EL (cell line): ENCODE data around the gene IER3IP1.

Experiments
- DNase-seq: peaks from one replicate; pipeline ENCODE4 v3.0.0-alpha.2; 2016

The IER3IP1 gene

DNA sequence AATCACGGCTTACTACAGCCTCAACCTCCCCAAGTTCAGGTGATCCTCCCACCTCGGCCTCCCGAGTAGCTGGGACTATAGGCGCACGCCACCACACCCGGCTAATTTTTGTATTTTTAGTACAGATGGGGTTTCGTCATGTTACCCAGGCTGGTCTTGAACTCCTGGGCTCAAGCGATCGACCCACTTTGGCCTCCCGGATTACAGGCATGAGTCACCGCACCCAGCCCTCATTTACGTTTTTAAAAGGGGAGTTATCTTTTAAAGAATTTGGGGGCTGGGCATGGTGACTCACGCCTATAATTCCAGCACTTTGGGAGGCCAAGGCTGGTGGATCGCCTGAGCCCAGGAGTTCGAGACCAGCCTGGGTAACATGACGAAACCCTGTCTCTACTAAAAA lies 17.8 kb downstream of the IER3IP1 start:
- DNase-seq, result peak; percentile 73

GRCh38 chr18:47151439-47151838 lies 24.7 kb downstream of the IER3IP1 start:
- DNase-seq, result no peak

DNA sequence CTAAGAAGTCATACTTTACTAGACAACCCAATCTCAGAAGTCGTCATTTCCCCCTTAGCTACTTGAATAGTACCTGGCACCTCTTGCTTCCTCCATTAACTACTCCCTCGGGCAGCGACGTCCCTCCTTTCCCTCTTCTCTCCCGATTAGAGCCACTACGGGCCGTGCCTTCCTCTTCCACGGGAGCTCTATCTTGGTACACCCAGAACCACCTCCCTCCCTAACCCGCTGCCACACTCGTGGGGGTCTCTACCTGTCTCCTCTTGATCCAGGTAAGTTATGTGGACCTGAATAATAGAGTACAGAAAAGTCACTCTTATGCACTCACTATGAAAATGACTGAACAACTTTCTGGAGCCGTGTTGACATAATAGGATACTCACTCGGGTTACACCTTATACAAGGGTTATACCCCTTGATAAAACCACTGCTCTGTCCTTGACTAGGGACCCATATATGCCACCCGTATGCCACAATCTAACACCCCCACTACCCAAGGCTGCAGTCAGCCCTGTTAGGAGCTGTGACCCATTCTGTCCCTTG lies 25.3 kb downstream of the IER3IP1 start:
- DNase-seq, result no peak

- peak; percentile 80 for DNase-seq
These were observed 25.9 kb downstream of the IER3IP1 start, which contains the start of gene HDHD2 for GRCh38 chr18:47150029-47150823. TSS of gene HDHD2 (minus strand) at chr18:47150500. CDS start at chr18:47136439, 14,061 bp downstream.

GRCh38 chr18:47149457-47150028 lies 26.6 kb downstream of the IER3IP1 start:
- peak; percentile 29 for DNase-seq

DNA sequence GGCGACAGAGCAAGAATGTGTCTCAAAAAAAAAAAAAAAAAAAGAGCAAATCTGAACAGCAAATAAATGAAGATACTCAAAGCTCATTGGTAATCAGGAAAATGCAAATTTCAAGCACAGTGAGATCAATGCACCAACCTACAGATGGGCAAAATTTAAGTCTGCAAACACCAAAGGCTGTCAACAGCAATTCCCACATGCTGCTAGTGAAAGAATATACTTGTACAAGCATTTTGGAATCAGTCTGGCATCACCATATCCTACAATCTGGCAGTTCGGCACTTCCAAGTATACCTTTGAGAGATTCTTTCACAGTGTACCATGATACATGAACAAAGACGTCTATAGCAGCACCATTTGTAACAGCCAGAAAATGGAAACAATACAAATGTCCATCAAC lies 30.0 kb downstream of the IER3IP1 start:
- no peak for DNase-seq

DNA sequence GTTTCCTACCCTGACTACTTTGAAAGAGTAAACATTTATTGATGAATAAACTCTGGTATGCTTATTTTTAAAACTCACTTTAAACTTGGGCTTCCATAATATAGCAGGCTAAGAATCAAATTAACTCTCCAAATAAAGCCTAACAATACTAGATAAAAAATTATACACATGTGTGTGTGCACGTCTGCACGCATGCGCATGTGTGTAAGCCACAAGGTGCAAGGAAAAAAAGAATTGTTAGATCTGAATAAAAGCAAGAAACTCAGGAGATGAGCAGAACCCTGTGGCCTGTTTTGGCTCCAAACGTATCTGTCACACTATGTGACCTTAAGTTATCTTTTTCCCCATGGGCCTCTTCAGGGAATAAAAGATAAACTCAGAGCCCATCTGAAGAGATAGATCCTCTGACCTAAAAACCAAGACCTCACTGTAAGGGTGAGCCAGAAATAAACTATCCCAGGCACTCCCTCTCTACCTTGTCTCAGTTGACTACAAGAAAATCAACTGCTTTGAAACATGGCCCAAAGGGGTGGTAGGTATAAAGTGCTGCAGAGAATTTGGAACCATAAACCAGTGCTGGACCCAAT lies 32.2 kb downstream of the IER3IP1 start:
- no peak for DNase-seq

DNA sequence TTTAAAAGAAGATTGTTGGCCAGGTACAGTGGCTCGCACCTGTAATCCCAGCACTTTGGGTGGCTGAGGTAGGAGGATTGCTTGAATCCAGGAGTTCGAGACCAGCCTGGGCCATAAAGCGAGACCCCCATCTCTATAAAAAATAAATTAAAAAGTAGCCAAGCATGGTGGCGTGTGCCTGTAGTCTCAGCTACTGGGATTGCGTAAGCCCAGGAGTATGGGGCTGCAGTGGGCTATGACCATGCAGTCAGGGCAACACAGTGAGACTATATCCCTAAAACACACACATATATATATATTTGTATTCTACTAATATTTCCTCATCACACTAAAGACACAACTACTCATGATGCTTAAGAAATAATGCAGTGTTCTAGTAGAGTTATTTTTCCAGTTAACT lies 33.0 kb downstream of the IER3IP1 start:
- DNase-seq, result no peak

DNA sequence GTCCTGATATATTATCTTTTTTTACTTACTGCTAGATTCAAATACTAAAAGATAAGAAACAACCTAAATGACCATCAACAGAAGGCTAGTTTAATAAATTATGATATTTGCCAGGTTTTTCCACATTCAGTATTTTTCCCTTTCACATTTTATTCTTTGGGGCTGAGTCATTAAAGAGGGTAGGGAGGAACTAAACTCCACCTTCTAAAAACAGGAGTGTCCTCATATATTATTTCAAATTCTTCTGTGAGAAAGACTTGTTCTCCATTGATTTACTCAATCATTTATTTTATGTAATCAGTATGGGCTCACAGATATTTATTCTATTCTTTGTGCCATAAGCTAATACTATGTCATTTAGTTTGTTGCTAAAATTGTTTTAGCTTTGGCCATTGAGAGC lies 34.9 kb downstream of the IER3IP1 start:
- DNase-seq, result no peak

DNA sequence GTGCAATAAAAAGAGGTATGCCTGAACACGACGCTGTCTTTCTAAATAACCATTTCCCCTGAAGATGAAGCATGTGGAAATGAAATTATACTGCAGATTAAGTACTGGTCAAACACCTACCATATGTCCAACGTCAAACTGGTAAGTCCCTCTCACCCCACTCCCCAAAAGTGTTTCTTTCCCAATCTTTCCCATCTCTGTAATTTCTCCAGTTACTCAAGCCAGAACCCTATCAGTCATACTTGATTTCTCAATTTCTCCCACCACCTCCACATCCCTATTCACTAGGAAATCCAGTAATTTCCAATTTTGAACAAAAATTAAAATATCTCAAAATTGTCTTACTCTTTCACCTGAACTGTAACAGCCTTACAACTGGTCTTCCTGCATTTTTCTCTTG lies 55.0 kb downstream of the IER3IP1 start:
- DNase-seq, result no peak

GRCh38 chr18:47120428-47120827 lies 55.7 kb downstream of the IER3IP1 start:
- no peak for DNase-seq

DNA sequence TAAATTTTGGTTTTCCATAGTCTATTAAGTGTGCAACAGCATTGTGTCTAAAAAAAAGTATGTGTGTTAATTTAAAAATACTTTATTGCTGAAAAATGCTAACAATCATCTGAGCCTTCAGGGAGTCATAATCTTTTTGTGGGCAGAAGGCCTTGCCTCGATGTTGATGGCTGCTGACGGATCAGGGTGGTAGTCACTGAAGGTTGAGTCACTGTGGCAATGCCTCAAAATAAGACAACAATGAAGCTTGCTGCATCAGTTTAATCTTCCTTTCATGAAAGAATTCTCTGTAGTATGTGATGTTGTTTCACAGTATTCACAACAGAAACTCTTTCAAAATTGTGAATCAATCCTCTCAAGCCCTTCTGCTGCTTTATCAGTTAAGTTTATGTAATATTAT lies 57.2 kb downstream of the IER3IP1 start:
- no peak for DNase-seq

GRCh38 chr18:47115205-47115604 lies 61.0 kb downstream of the IER3IP1 start:
- DNase-seq, result no peak

- DNase-seq, result peak; percentile 40
These were observed 62.2 kb downstream of the IER3IP1 start for GRCh38 chr18:47113796-47114540.

DNA sequence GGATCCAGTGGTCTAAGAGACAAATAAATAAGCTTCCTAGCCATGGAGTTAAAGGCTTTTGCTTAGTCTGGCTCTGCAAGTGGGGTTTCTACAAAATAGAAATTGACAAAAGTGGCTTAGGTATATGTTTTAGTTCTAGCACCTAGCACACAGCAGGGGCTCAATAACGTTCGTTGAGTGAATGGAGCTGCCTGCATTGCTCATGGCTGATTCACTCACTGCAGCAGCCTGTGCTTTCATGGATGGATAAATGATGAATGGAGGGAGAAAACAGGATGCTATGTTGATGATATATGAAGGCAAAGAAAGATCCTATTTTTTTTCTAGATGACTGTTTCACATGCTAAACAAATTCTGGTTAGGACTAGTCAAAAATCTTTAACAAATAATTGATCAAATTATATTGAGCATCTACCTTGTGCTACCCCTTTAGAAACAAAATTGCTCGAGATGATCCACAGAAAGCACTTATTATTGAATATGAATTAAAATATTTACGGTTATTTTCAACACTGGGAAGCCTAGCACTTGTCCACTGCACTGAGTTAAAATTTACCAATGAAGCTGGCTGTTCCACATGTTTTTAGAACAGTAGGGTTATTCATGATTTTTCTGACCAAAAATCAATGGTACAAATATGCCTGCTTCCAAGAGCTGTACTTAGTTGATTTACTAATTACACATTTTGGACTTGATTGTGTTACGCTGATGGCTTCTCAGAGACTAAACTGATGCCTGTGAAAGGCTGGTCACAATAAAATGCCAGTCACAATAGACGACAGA lies 65.5 kb downstream of the IER3IP1 start:
- DNase-seq, result no peak

DNA sequence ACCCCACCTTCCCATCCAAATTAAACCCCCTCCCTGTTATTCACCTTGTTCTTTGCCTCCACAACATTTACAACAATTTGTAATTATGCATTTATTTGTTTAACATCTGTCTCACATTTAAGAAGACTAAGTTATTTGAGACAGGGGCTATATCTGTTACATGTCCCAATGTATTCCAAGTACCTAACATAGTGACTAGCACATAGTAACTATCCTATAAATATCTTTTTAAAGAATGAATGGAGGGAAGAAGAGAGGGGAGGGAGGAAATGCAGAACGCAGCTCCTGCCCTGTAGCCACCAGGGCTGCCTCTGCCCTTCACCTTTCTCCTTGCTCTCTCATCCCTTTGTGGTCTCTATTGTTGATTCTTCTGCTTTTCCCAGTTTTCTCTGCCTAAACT lies 66.4 kb downstream of the IER3IP1 start:
- DNase-seq, result no peak

DNA sequence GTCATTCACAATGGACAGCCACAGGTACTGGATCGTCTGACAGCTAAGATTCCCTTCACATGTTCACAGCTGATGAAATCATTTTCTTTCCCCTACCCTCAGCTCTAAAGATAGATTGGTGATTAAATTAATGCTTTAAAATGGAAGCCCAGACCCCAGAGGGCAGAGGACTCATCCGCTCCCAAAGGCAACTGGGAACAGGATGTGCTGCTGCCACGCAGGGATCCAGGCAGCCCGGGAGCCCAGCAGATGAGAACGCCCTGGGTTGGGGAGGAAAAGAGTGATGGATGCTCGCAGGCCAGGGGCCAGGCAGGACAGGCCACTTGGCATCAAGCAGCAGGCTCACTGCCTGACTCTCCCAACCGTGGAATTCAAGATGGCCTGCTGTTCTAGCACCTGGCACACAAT lies 67.2 kb downstream of the IER3IP1 start:
- DNase-seq, result no peak

GRCh38 chr18:47108373-47108772 lies 67.8 kb downstream of the IER3IP1 start:
- no peak for DNase-seq
